GM12892 (cell line): ENCODE results near the gene TANGO2.

Source experiments
- POLR2A ChIP-seq: IDR thresholded peaks from 2 replicates; pipeline ENCODE4 v1.6.1; 2011; ENCODE audit warnings: low read depth, low read length, control low read depth
- POLR2AphosphoS5 ChIP-seq: IDR thresholded peaks from 2 replicates; pipeline ENCODE4 v1.6.1; 2011; ENCODE audit warnings: low read depth, low read length, control low read depth
- TAF1 ChIP-seq: IDR thresholded peaks from 2 replicates; pipeline ENCODE4 v1.6.1; 2011; ENCODE audit warnings: low read depth, mild to moderate bottlenecking, control low read depth, low read length, borderline replicate concordance

DNA sequence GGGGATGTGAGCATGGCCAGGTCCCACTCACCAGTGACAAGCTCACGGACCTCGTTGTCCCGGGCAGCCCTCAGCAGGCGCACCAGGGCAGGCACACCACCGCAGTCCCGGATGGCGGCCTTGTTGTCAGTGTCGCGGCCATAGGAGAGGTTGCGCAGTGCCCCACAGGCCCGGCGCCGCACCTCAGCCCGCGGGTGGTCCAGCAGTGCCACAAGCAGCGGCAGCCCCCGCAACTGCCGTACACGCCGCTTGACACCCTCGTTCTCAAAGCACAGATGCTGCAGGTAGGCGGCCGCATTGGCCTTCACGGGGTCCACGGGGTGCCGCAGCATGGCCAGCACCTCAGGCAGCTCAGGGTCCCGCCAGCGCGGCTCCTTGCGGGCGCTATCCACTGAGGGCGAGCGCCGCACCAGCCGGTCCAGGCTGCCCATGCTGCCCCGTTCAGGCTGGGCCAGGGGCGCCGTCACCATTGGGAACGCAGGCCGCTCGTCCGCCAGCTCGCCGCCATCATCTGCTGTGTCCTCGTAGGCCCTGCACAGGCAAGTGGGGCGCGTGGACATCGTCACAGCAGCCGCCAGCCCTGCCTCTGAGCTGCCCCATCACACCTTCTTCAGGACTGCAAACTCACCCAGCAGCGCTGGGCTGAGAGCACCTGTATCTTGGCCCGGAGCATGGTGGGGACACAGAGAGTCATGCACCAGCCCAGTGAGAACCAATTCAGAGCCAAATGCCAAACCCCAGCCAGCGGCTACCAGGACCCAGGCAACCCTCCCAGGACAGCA, 41.0 kb upstream of the TANGO2 start:
- TF ChIP-seq POLR2A (no peak), POLR2AphosphoS5 (no peak), TAF1 (no peak)
